NCI-H2196 treated with DMSO at 0.1 percent for 48 hours (cell line): Measurements from ENCODE around the gene MAPK6.
A peak's percentile ranks its signal among the peaks of the same experiment; 100 is the strongest.
"Not testable (repeated sequence)": the region's sequence is repeated elsewhere in the genome, so short reads cannot be mapped to it uniquely, and the experiment has no call there.

ENCODE experiments used
- DNase-seq: peaks from one replicate; lab custom pipeline; 2025; ENCODE audit not compliant: unreplicated experiment; lab: John Stamatoyannopoulos, UW

Gene MAPK6

GRCh38 chr15:52018693-52019393 is at the start of gene MAPK6:
Gene MAPK6 (plus strand): TSS chr15:52019219. CDS start chr15:52046461, 27,242 bp downstream.
- DNase-seq: peak; percentile 57

GRCh38 chr15:51969728-51970127 is 49.3 kb upstream of the MAPK6 start:
- no peak for DNase-seq

DNA sequence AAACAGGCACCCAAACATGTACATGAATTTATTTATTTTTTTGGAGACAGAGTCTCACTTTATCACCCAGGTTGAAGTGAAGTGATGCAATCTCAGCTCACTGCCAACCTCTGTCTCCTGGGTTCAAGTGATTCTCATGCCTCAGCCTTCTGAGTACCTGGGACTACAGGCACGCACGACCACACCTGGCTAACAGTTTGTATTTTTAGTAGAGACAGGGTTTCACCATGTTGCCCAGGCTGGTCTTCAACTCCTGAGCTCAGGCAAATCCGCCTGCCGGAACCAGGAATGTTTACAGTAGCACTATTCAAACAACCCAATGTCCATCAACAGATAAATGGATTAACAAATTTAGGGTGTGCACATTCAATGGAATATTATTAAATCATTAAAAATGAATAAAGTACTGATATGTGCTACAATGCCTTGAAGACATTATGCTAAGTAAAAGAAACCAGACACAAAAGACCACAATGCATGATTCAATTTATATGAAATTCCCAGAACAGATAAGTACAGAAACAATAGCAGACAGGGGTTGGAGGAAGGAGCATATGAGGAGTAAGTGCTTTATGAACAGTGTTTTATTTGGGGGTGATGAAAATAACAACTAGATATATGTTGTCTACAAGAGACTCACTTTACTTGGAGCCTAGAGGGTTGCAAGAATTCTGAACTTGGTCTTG is 48.7 kb upstream of the MAPK6 start:
- DNase-seq: no peak

GRCh38 chr15:51971032-51971374 is 48.0 kb upstream of the MAPK6 start:
- no peak for DNase-seq

DNA sequence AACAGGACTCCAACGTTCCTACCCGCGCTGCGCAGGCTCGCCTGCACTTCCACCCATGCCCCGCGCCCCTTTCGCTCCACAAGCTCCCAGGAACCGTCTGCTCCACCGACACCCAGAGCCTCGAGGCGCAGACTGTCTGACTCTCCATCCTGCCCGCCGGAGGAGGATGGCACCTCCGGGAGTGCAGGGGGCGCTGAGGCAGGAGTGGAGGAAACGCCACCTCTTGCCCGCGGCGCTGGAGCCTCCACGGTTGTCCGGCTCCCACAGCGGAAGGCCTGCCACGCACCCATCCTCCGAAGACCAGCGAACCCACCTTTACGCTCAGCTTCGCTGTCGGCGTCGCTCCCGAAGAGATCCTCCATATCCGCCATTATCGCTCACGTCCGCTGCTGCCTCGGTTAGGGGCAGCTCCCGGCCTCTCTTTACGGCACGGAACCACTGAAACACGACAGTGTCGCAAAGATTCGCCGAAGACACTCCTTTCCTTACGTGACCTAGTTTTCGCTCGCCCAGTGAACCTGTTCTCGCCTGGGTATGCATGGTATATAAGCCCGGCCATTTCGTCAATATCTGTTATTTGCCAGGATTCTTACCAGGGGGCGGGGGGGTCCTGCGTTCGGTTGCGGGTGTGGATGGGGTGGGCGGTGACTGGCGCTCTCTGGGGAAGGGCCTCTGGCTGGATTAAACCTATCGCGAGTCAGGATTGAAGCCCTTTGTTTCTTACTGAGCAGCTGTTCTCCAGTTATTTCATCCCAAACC is 47.5 kb upstream of the MAPK6 start, which contains the start of gene LEO1:
TSS of gene LEO1 (minus strand) at position 404 of the 759 bp plus-strand sequence. CDS start at position 371, 33 bp downstream.
- DNase-seq: peak; percentile 89

- DNase-seq: no peak
These were observed 45.8 kb upstream of the MAPK6 start for GRCh38 chr15:51973220-51973619.

DNA sequence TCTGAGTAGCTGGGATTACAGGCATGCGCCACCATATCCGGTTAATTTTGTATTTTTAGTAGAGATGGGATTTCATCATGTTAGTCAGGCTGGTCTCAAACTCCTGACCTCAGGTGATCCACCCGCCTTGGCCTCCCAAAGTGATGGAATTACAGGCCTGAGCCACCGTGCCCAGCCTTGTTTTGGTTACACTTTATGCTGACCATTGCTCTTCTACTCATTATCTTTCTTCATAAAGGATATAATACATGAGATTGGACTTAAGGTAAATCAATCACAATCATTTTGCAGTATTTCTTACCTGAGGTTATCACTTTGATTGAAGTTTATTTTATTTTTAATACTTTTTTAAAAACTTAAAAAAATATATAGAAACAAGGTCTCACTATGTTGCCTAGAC is 45.2 kb upstream of the MAPK6 start:
- no peak for DNase-seq

DNA sequence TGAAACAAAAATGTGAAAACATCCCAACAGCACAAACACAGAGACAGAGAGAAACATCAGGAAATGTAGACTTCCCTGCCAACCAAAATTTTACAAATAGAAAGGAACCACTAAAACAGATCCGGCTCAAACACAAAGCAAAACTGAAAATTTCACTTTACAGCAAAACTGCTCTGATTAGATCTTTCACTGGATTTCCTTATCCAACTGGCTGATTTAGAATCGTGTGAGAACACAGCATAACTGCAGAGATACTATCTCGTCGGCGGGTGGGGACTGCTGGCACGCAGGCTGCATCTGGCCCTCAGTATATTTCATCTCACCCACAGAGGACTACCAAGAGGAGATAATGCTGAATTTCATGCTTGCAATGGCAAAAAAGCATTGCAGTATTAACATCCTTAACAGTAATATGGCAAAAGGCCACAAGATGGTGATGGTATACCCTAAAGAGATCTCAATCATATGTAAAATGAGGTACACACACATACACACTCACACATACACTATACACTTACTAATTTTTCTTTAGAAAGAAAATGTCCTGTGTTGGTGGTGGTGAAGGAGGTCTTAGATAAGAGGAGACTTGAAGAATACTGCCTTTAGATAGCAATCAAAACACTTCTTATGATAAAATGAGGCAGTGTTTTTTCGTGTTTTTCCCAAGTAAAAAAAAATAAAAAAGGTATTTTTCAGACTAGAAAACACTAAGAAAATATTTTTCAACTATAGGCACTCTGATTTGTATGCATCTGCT is 36.8 kb upstream of the MAPK6 start:
- DNase-seq: peak; percentile 34

GRCh38 chr15:51982770-51983103 is 36.3 kb upstream of the MAPK6 start:
- DNase-seq: no peak

- no peak for DNase-seq
These were observed 27.9 kb upstream of the MAPK6 start for GRCh38 chr15:51991141-51991540.

- no peak for DNase-seq
These were observed 26.1 kb upstream of the MAPK6 start for GRCh38 chr15:51992953-51993352.

GRCh38 chr15:52002351-52002750 is 16.7 kb upstream of the MAPK6 start:
- no peak for DNase-seq

GRCh38 chr15:52003089-52003488 is 15.9 kb upstream of the MAPK6 start:
- DNase-seq: not testable (repeated sequence)

- DNase-seq: no peak
These were observed 15.3 kb upstream of the MAPK6 start for GRCh38 chr15:52003710-52004109.

DNA sequence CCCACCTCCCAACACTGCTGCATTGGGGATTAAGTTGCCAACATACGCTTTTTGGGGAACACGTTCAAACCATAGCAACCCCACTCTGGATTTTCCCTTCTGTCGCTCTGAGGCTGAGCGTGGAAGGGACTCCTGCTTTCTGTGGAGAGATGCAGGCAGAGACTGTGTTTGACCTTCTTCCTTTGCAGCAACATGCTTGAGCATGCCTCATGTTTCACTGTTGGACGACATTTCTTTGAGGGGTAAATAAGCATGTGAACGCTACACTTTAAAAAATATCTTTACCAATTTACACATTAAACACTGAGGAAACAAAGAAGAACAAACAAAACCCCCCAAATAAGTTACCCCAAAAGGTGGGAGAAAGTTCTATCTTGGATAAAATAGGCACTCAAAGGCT is 14.2 kb upstream of the MAPK6 start:
- DNase-seq: no peak

- no peak for DNase-seq
These were observed 13.0 kb upstream of the MAPK6 start for GRCh38 chr15:52005748-52006701.

DNA sequence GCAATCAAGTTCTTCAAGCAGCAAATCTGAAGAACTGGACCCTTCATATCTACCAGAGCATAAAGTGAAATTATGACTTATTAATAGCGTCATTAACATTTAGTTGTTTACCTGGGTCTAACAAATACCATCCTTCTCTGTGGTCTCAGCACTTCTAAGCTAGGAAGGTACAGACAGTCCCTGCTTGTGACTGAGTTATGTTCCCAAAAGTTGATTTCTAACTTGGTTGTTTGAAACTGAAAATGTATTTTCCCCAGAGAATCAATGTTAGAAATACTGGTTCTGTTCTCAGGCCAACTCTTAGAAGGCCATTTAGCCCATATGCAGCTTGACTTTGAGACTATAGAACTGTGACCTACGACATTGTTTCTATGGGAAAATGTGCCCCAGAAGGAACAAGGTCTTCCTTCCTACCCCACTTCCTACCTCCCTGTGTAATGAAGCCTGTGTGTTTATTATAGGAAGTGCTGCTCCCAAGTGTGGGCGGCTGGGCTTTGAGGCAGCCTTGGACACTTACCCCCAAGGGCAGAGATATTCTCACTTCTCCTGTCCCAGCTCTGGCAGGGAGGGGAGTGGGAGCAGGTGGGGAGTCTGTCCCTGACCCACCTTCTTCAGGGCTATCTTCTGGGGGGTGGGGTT is 12.2 kb upstream of the MAPK6 start:
- no peak for DNase-seq

- no peak for DNase-seq
These were observed 10.7 kb upstream of the MAPK6 start for GRCh38 chr15:52008359-52008697.

GRCh38 chr15:52008698-52009434 is 10.2 kb upstream of the MAPK6 start:
- peak; percentile 46 for DNase-seq
